B cell (primary cell): ENCODE data around the gene ACO2. TPM values are rescaled to one million over a fixed set of nuclear protein-coding genes. Genes with fewer than 3 reads are reported as not detected.

Source experiments
- ATAC-seq: fragments of 200-7000 bp; cut with Tn5 transposase; one replicate; pipeline ENCODE4 v1.10.0; 2021; ENCODE audit warnings: low read depth, mild to moderate bottlenecking, moderate number of reproducible peaks, moderate library complexity
- CTCF ChIA-PET: fragments of 350-600 bp; sonication (Branson Sonifier 250); formaldehyde crosslinking; loops from one replicate; lab custom pipeline; 2021; ENCODE audit warnings: antibody characterized with exemption, inconsistent platforms; lab: Charles Lee
- POLR2A ChIA-PET: fragments of 350-600 bp; sonication (Branson Sonifier 250); formaldehyde crosslinking; loops from one replicate; lab custom pipeline; 2021; ENCODE audit warnings: antibody characterized with exemption; lab: Charles Lee
- DNase-seq: peaks from one replicate; pipeline ENCODE4 v3.0.0; 2013
- H2AFZ ChIP-seq: 2 replicates; pipeline ENCODE4 v1.6.1; 2012; ENCODE audit warnings: mild to moderate bottlenecking, low read depth, low read length; ENCODE audit not compliant: insufficient read depth, poor library complexity, severe bottlenecking
- H3K27ac ChIP-seq, 2 donors: 1 replicate in 1 of 2; 2 replicates in 1 of 2; pipeline ENCODE4 v1.5.1; 2012 to 2013; ENCODE audit warnings: low read length in 2 of 2, mild to moderate bottlenecking in 2 of 2, moderate library complexity in 1 of 2
- H3K27me3 ChIP-seq, 4 experiments: fragments of 200-600 bp in 1 of 4; sonication (generic) in 1 of 4; replicated peaks in 1 of 4; 1 replicate in 2 of 4; 2 replicates in 2 of 4; pipeline versions ENCODE4 v1.6.1 to v1.7.0; 2013 to 2016; ENCODE audit warnings: low read length in 3 of 4, mild to moderate bottlenecking in 2 of 4, mixed read lengths in 1 of 4, moderate library complexity in 1 of 4; ENCODE audit not compliant: insufficient read depth in 4 of 4, control insufficient read depth in 3 of 4; ENCODE audit errors: control extremely low read depth in 1 of 4
- H3K36me3 ChIP-seq, 2 experiments: replicated peaks in 1 of 2; 1 replicate in 1 of 2; 2 replicates in 1 of 2; pipeline versions ENCODE4 v1.6.1 to v1.7.1; 2013; ENCODE audit warnings: low read length in 1 of 2; ENCODE audit not compliant: insufficient read depth in 2 of 2, control insufficient read depth in 1 of 2; ENCODE audit errors: control extremely low read depth in 1 of 2, extremely low read depth in 1 of 2
- H3K4me1 ChIP-seq, 2 donors: fragments of 200-600 bp in 1 of 2; sonication (generic) in 1 of 2; 1 replicate in 1 of 2; 2 replicates in 1 of 2; pipeline versions ENCODE4 v1.5.1 to v1.6.1; 2013 to 2017; ENCODE audit warnings: low read length in 2 of 2; ENCODE audit not compliant: control insufficient read depth in 2 of 2, insufficient read depth in 2 of 2
- H3K4me2 ChIP-seq: replicated peaks from 2 replicates; pipeline ENCODE3; 2012; ENCODE audit warnings: mild to moderate bottlenecking, low read depth, low read length; ENCODE audit not compliant: poor library complexity, severe bottlenecking
- H3K4me3 ChIP-seq, 5 experiments: fragments of 200-600 bp in 1 of 5; sonication (generic) in 1 of 5; 1 replicate in 3 of 5; 2 replicates in 2 of 5; pipeline versions ENCODE4 v1.5.1 to v1.7.0; 2011 to 2016; ENCODE audit warnings: low read length in 4 of 5, mild to moderate bottlenecking in 4 of 5, low read depth in 2 of 5, control low read depth in 1 of 5, moderate library complexity in 1 of 5; ENCODE audit not compliant: insufficient read depth in 1 of 5; ENCODE audit errors: control extremely low read depth in 1 of 5, extremely low read depth in 1 of 5
- H3K79me2 ChIP-seq: fragments of 200-600 bp; sonication (generic); one replicate; pipeline ENCODE4 v1.6.0; 2016; ENCODE audit warnings: low read length; ENCODE audit not compliant: control insufficient read depth, insufficient read depth
- H3K9ac ChIP-seq: fragments of 200-600 bp; sonication (generic); 2 replicates; pipeline ENCODE4 v1.6.1; 2017; ENCODE audit warnings: mild to moderate bottlenecking, low read length, moderate library complexity
- H3K9me3 ChIP-seq, 3 donors: one replicate each; pipeline versions ENCODE4 v1.6.1 to v1.7.1; 2013; ENCODE audit warnings: low read length in 2 of 3; ENCODE audit not compliant: control insufficient read depth in 2 of 3, insufficient read depth in 1 of 3; ENCODE audit errors: control extremely low read depth in 1 of 3
- H4K20me1 ChIP-seq: 2 replicates; pipeline ENCODE4 v1.6.0; 2012; ENCODE audit warnings: mild to moderate bottlenecking, low read length; ENCODE audit not compliant: insufficient read depth, control insufficient read depth, poor library complexity, severe bottlenecking
- H3K27ac Mint-ChIP-seq: one replicate; pipeline ENCODE4 v1.8.0; 2021; ENCODE audit warnings: mixed read lengths
- H3K27me3 Mint-ChIP-seq: one replicate; pipeline ENCODE4 v1.8.0; 2021; ENCODE audit warnings: mixed read lengths
- H3K4me1 Mint-ChIP-seq: one replicate; pipeline ENCODE4 v1.8.0; 2021; ENCODE audit warnings: mixed read lengths
- H3K4me3 Mint-ChIP-seq: one replicate; pipeline ENCODE4 v1.8.0; 2021; ENCODE audit warnings: mixed read lengths
- H3K9me3 Mint-ChIP-seq: one replicate; pipeline ENCODE4 v1.8.0; 2022; ENCODE audit warnings: mixed read lengths; ENCODE audit not compliant: insufficient read depth
- CTCF ChIP-seq: fragments of 200-600 bp; IDR thresholded peaks from one replicate; pipeline ENCODE4 v1.8.0; 2022; ENCODE audit warnings: antibody characterized with exemption, mild to moderate bottlenecking
- EZH2 ChIP-seq: IDR thresholded peaks from 2 replicates; pipeline ENCODE4 v1.6.1; 2012; ENCODE audit warnings: borderline replicate concordance, low read depth, mild to moderate bottlenecking, moderate library complexity, low read length; ENCODE audit not compliant: insufficient read depth, poor library complexity, severe bottlenecking
- WGBS: methylation state at CpG from one replicate; pipeline ENCODE4 v1.1.5; 2013; ENCODE audit warnings: missing lambda C conversion rate; ENCODE audit not compliant: insufficient coverage; 5-methylcytosine and 5-hydroxymethylcytosine counted together
- intact Hi-C: fragments of 100-400 bp; cut with micrococcal nuclease; formaldehyde crosslinking; loops from one replicate; pipeline ENCODE4 v1.10.0; 2022
- polyA plus RNA-seq: library from polyadenylated mRNA; depleted of rRNA; stranded (reverse); fragments of >200 nt; gene quantifications from 2 replicates; pipeline ENCODE4 v1.2.3, GENCODE V29; 2012
- total RNA-seq, 2 donors: library from RNA; stranded (reverse); fragments of 120-200 nt in 1 of 2; gene quantifications; 1 replicate in 1 of 2; 2 replicates in 1 of 2; pipeline versions ENCODE4 v1.2.3 to v1.2.4, GENCODE V29; 2013 to 2022

ACO2 gene
- total and polyA plus RNA-seq, 2 donors (not counting 1 experiment from before 2014, with no cell fraction given): 91.5 to 91.7 TPM

- Histone ChIP-seq H3K27ac (no peak overlapping the region), H4K20me1 (no peaks in the 10 kb centered on the region), H3K4me3 (no peak overlapping the region), H3K4me2 (no peak overlapping the region), H3K9ac (no peak overlapping the region), H3K4me1 (no peaks in the 10 kb centered on the region), H3K79me2 (no peaks in the 10 kb centered on the region), H2AFZ (no peak overlapping the region), H3K27me3 (no peaks in the 10 kb centered on the region), H3K9me3 (no peaks in the 10 kb centered on the region), H3K36me3 (peaks cover 0 to 16% of the 10 kb centered on the region in 2 experiments)
- DNase-seq: no peak
- H3K4me1 Mint-ChIP-seq: no peaks in the 10 kb centered on the region
- H3K27me3 Mint-ChIP-seq: no peaks in the 10 kb centered on the region
- intact Hi-C loops: no loop called here
- no peak for ATAC-seq
- H3K4me3 Mint-ChIP-seq: no peak overlapping the region
- POLR2A ChIA-PET: no interaction called here
- 98% methylated on average over 8 of the region's 8 CpGs for WGBS
- no peaks in the 10 kb centered on the region for H3K9me3 Mint-ChIP-seq
- no peak overlapping the region for H3K27ac Mint-ChIP-seq
- TF ChIP-seq EZH2 (no peak), CTCF (no peak)
- CTCF ChIA-PET: interaction anchor here (1.3 kb wide), 1 partner anchor 175 kb away, joined by 4 read pairs; no protein-coding TSS in a partner anchor
These were observed 109.2 kb downstream of the ACO2 start for GRCh38 chr22:41578114-41578513.

Other genes starting within 250 kb of the ACO2 start
- gene CHADL, start 228.2 kb upstream of the ACO2 start, total RNA-seq: 0.34 and 0.59 TPM in 2 replicates
- 0.07 TPM in 1 of 2 replicates, not detected in the other for gene CHADL, start 228.2 kb upstream of the ACO2 start, polyA plus RNA-seq
- 48.4 and 48.8 TPM in 2 replicates for gene RANGAP1, start 182.9 kb upstream of the ACO2 start, total RNA-seq
- 42.0 and 51.0 TPM in 2 replicates for gene RANGAP1, start 182.9 kb upstream of the ACO2 start, polyA plus RNA-seq
- 41.9 and 42.2 TPM in 2 replicates for gene ZC3H7B, start 167.6 kb upstream of the ACO2 start, total RNA-seq
- 29.8 and 32.8 TPM in 2 replicates for gene ZC3H7B, start 167.6 kb upstream of the ACO2 start, polyA plus RNA-seq
- gene TEF, start 87.2 kb upstream of the ACO2 start, total RNA-seq: 5.5 and 6.8 TPM in 2 replicates
- 1.6 and 5.0 TPM in 2 replicates for gene TEF, start 87.2 kb upstream of the ACO2 start, polyA plus RNA-seq
- 51.5 and 56.0 TPM in 2 replicates for gene TOB2, start 22.3 kb upstream of the ACO2 start, total RNA-seq
- 26.2 and 40.4 TPM in 2 replicates for gene TOB2, start 22.3 kb upstream of the ACO2 start, polyA plus RNA-seq
- 31.6 and 34.5 TPM in 2 replicates for gene PHF5A, start 425 bp upstream of the ACO2 start, total RNA-seq
- 29.4 and 62.1 TPM in 2 replicates for gene PHF5A, start 425 bp upstream of the ACO2 start, polyA plus RNA-seq
- 32.1 and 35.6 TPM in 2 replicates for gene POLR3H, start 75.4 kb downstream of the ACO2 start, total RNA-seq
- 10.3 and 12.4 TPM in 2 replicates for gene POLR3H, start 75.4 kb downstream of the ACO2 start, polyA plus RNA-seq
- not detected in 2 replicates for gene CSDC2, start 91.9 kb downstream of the ACO2 start, total RNA-seq
- gene CSDC2, start 91.9 kb downstream of the ACO2 start, polyA plus RNA-seq: not detected in 2 replicates
- gene PMM1, start 120.7 kb downstream of the ACO2 start, total RNA-seq: 22.1 and 23.3 TPM in 2 replicates
- 24.8 and 36.0 TPM in 2 replicates for gene PMM1, start 120.7 kb downstream of the ACO2 start, polyA plus RNA-seq
- gene DESI1, start 151.9 kb downstream of the ACO2 start, total RNA-seq: 25.5 and 26.3 TPM in 2 replicates
- gene DESI1, start 151.9 kb downstream of the ACO2 start, polyA plus RNA-seq: 15.2 and 17.3 TPM in 2 replicates
- 176 and 180 TPM in 2 replicates for gene XRCC6, start 152.2 kb downstream of the ACO2 start, total RNA-seq
- 55.4 and 58.2 TPM in 2 replicates for gene XRCC6, start 152.2 kb downstream of the ACO2 start, polyA plus RNA-seq
- gene SNU13, start 219.8 kb downstream of the ACO2 start, total RNA-seq: 108 and 114 TPM in 2 replicates
- 99.0 and 119 TPM in 2 replicates for gene SNU13, start 219.8 kb downstream of the ACO2 start, polyA plus RNA-seq
- 50.1 and 59.3 TPM in 2 replicates for gene MEI1, start 230.4 kb downstream of the ACO2 start, total RNA-seq
- 40.3 and 64.8 TPM in 2 replicates for gene MEI1, start 230.4 kb downstream of the ACO2 start, polyA plus RNA-seq